Activated T-cell treated with anti-CD3 and anti-CD28 coated beads for 24 hours (primary cell): ENCODE measurements around the gene GAGE10.
A peak's percentile ranks its signal among the peaks of the same experiment; 100 is the strongest.

Experiments used
- DNase-seq: peaks from one replicate; pipeline ENCODE4 v3.0.0-alpha.2; 2020; ENCODE audit warnings: low read depth

GAGE10 gene, protein sequence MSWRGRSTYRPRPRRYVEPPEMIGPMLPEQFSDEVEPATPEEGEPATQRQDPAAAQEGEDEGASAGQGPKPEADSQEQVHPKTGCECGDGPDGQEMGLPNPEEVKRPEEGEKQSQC

DNA sequence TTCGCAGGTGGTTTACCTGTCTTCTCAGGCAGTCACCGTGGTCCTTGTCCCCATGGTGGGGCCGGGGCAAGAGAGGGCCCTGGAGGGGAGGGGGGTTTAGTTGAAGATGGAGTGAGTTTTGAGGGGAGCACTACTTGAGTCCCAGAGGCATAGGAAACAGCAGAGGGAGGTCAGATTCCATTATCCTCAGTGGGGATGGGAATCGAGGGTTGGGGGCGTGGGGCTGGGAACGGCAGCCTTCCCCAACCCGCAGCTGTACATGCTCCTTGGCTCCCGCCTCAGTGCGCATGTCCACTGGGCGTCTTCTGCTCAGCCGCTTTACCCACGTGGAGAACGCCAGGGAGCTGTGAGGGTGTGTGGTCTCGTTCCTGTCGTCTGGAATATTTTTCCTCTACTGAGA is at the start of gene GAGE10:
TSS of gene GAGE10 (plus strand) at position 301 of the 400 bp plus-strand sequence. CDS start 1,214 bp downstream, outside the sequence.
- DNase-seq: no peak

DNA sequence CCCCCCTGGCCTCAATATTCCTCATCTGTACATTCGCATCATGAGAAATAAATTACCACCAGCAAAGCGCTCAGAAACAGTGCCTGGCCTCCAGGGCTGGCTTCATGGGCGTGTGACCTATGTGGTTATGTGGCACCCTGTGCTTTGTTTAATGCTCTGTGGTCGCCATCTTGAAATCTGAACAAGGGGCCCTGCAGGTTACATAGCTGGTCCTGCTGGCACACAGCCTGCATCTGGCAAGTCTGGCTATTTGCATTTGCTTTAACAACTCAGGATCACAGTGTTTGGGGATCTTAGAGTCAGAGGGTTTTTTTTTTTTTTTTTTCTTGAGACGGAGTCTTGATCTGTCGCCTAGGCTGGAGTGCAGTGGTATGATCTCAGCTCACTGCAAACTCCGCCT is 48.8 kb upstream of the GAGE10 start:
- DNase-seq: no peak

DNA sequence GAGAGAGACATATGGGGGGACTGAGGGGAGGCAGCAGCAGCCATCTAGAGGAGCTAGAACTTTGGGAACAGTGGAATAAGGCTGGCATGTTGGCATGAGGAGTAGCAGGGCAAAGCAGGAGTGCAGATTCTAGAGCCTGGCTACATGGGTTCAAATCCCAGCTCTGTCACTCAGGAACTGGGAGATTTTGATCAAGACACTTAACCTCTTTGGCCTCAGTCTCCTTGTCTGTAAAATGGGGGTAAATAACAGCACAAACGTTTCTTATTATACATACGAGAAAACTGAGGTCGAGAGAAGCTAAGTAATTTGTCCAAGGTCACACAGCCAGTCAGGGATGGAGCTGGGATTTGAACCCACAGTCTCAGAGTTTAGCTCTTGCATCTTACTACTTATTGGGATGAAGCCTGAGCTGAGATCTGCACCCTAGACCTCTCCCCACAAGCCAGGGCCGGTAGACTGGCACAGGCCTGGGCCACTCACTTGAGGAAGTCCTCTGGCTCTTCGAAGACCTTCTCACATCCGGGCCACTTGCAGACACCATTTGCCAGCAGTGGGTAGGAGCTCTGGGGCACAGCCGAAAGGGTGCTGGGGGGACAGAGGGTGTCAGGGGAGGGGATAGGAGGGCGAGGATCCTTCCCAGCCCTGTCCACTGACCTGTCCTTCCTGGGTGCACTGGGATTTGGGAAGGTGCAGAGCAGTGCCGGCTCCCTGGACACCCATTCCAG is 47.0 kb upstream of the GAGE10 start:
- DNase-seq: no peak

DNA sequence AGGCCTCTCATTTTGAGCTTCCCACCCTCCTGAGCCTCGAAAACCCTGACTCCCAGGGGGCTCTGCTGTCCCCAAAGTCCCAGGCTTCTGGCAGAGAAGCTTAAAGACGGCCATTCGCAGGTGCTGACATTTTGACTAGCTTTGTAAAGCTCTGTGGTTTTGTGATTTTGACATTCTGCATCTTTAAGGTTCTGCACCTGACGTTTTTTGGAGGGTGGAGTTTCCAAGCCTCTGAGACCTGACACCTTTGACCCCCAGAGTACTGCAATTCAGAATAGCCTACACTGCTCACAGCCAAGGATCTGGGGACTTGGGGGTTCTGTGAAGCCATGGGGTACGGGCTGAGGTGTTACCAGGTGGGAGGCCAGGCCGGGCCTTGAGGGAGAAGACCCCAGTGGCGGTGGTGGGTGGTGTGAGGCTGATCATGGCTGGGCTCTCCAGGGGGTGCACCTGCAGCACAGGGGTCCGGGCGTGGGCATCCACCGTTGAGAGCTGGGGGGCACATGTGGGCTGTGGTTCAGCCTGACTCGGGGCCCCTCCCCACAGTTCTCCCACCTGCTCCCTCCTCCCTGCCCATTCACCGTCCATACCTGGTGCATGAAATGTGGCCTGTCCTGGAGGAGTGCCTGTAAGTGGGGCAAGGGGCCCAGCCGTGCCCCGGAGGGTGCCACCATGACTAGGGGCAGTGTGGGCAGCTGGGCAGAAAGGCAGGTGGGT is 46.2 kb upstream of the GAGE10 start:
- DNase-seq: no peak

DNA sequence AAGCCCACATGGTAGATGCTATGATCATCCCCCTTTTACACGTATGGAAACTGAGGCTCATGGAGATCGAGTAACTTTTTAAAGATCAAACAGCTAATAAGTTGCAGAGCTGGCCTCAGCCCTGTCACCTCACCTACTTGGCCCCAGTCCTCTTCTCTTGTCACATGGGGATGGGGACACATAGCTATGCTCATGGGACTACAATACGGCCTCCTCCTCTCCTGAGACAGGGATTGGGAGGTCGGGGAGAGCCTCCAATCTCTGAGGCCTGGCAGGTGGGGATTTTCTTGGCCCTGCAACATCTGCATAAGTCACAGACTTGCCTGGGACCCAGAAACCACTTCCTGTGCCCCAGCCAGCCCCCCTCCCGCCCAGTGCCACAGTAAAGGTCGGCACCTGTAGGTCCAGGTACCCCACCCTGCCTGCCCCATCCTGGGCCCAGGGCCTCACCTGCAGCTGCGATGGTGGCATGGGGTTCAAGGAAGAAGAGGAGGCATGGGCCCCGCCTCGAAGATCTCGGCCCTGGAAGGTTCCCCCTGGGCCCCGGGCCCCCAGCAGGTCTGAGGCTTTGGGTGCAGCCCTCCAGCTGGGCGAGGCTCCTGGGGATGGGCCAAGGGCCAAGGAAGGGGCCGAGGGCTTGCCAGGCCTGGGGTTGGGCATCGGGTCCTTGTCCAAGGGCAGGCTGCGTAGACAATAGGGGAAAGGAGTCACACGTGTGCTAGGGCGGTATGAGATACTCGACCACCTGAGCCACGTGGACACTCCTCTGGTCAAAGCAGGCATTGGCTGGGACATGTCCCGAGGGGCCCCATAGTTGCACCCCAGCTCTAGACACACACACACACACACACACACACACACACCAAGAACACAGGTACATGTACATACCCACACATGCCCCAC is 45.3 kb upstream of the GAGE10 start:
- no peak for DNase-seq

DNA sequence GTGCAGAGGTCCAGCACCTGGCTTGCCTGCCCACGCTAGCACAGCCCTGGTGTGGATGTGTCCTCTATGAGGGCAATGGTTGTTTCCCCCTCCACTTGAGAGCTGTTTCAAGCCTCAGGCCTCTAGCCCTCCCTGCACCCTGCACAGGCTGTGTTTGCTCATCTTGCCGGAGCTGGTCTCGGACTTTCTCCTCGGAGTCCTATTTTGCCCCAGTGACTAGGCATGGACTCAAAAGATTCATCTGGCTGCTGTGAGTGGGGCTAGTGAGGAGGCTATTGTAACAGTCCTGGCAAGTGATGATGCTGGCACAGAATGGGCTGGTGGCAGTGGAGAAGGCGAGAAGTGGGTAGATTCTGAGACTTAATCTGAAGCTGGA is 44.7 kb upstream of the GAGE10 start:
- no peak for DNase-seq

DNA sequence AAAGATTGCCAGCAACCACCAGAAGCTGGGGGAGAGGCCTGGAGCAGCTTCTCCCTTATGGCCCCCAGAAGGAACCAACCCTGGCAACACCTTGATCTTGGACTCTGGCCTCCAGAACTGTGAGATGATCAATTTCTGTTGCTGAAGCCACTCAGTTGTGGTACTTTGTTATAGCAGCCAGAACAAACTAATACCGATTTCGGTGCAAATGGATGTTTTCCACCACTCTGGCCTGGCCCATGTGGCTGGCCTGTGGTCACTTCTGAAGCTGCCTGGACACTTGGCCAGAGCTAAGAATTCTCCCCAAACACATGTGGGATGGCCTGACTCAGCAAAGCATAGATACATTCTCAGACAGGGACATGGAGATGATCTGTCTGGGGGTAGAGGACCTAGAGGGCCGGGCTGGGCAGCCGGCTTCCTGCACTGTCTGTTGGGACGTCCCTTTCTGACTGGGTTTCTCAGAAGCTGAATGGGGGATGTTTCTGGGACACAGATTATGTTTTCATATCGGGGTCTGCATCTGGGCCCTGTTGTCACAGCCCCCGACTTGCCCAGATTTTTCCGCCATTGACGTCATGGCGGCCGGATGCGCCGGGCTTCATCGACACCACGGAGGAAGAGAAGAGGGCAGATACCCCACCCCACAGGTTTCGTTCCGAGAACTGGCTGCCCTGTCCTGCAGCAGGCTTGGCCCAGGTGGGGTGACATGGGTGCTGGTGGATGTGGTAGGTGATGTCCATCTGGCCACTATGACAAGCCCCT is 43.0 kb upstream of the GAGE10 start:
- no peak for DNase-seq

DNA sequence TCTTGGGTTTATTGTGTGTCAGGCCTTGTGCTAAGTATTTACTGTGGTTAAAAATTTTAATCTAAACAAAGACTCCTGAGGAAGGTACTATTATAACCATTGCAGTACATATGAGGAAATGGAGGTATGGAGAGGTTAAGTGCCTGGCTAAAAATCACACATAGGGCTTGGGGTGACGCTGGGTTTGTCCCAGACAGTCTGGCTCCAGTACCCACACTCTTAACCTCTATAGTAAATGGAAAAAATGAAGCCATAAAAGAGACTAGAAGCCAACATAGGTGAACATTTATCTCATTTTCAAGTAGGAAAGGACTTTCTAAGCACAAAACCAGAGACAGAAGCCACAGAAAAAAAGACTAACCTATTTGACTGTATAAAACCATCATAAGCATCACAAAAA is 40.8 kb upstream of the GAGE10 start:
- no peak for DNase-seq

DNA sequence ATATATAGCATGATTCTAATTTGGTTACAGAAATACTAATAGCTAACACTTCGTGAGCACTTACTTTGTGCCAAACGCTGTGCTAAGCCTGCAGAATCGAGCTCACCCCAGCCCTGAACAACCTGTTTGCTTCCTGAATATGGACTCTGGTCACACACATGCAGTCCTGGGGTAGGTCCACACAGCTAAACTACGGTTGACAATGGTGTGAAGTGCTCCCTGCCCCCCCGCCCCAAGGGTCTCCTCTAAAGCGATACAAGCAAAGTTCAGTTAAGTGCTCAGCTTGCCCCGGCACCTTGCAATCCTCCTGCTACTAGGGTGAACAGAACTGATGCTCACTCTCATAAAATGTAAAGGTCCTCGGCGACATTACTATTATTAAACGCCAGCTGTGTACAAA is 39.8 kb upstream of the GAGE10 start:
- DNase-seq: no peak

DNA sequence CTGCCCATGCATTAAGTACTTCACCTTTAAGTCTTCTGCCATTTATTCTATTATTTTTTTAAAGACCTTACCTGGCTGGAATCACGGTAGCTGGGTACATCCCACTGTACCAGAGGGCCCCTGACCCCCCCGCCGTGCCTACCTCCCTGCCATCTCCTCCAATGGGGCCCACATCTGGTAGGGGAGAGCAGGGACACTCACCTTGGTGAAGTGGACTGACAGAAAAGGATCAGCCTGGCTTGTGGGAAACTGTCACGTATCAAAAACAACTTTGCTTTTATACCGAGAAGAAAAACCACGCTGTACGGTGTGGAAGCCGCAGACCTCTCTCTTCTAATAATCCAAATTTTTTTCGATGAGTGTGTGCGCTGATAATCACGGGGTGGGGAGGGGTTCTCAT is 39.0 kb upstream of the GAGE10 start, which contains the start of gene FOXP3:
TSS of gene FOXP3 (minus strand) at position 251 of the 400 bp plus-strand sequence. CDS start 6,205 bp downstream, outside the sequence.
- DNase-seq: no peak

DNA sequence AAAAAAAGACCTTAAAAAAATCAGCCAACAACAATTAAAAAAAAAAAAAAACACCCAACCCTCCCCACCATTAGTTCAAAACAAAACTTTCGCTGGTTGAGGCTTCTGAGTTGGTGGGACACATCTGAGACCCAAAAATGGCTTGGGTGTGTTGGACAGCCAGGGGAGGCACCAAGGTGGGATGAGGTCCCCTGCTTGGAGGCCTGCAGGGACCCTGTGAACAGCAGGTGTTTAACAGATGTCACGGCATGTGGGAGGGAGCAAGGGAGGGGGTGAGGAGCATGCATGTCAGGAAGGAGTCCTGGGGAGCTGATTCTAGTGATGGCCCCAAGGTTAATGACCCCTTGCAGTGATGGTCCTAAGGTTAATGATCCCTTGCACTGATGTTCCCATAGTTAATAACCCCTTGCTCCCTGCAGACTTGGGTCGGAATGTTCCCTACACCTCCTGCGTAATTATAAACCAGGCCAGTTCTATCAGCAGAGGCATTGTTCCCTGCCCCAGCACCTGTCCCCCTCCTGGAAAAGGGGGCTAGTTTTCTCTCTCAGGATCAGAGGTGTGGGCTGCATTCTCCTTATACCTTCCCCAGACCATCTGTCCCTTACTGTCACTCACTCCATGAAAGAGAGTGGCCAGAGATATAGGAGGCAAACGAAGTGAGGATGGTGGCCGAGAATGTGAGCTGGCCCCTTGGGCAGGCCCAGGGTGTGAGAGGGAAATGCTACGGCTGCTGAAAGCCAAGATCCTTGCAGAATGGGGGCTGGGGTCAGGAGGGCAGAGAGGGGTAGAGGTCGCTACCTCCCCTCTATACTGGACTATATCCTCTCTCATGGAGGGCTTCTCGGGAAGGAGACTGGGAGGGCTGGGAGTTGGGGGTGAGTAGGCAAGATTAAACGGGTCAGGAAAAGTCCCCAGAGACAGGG is 36.7 kb upstream of the GAGE10 start:
- DNase-seq: no peak

DNA sequence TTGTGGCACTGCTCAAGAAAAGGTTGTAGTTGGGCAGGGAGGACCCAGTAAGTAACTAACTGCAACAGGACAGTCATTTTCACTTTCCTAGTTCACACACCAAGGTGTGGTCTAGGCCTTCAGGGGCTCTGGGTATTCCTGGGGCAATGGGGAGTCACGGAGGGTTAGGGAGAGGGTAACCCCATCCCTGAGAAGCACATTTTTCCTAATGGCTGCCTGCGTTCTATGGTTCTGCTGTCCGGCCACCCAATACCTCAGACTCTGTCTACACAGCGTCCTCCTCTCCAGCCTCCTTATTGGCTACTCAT is 34.8 kb upstream of the GAGE10 start:
- no peak for DNase-seq

DNA sequence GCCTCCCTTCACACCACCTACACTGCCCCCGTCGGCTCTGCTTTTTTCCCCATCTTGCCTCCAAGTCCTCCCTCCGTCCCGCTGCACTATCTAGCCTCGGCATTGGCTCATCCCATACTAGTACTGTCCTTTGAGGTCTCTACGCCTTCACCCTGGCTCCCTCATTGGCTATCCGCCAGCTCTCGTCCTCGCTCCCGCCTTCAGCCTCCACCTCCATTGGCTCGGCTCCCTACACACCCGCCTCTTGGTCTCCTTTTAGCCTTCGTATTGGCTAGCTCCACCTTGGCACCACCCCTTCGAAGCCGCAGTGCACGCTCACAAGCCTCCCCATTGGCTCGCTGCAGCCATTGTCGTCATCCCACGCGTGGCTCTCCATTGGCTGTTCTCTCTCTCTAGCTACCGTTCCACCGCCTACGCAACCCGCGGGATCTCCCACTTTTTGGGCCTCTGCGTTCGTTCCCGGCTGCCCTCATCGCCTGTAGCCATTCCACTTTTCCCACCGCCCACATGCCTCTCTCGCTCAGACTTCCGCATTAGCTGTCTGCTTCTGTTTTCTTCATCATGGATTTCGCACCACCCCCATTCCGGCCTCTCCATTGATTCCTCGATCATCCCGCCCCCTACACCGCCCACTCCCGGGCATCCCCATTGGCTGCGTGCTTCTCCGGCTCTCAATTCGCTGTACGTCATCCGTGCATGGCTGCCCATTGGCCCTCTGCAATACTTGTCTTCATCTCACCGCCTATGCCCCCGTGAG is 34.3 kb upstream of the GAGE10 start:
- DNase-seq: peak; percentile 89

DNA sequence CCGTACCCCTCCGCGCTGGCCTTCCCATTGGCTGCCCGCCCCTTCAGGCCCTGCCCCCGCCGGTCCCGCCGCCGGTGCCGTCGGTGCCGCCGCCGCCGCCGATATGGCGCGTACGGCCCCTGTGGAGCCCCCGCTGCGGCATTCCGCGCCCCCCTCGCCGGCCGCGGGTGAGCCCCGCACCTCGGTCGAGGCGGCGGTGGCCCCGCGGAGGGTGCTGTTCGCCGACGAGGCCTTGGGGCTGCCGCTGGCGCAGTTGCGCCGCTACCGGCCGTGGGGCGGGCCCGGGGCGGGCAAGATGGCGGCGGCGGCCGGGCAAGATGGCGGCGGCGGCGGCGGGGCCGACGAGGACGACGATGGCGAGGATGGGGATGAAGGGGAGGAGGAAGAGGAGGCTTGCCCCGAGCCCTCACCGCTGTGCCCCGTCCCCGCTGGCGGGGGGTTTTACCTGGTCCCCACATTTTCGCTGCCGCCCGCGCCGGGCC is 33.6 kb upstream of the GAGE10 start, which contains the start of gene PPP1R3F:
TSS of gene PPP1R3F (plus strand) at position 27 of the 482 bp plus-strand sequence. CDS start at position 104, 77 bp downstream.
- DNase-seq: no peak

DNA sequence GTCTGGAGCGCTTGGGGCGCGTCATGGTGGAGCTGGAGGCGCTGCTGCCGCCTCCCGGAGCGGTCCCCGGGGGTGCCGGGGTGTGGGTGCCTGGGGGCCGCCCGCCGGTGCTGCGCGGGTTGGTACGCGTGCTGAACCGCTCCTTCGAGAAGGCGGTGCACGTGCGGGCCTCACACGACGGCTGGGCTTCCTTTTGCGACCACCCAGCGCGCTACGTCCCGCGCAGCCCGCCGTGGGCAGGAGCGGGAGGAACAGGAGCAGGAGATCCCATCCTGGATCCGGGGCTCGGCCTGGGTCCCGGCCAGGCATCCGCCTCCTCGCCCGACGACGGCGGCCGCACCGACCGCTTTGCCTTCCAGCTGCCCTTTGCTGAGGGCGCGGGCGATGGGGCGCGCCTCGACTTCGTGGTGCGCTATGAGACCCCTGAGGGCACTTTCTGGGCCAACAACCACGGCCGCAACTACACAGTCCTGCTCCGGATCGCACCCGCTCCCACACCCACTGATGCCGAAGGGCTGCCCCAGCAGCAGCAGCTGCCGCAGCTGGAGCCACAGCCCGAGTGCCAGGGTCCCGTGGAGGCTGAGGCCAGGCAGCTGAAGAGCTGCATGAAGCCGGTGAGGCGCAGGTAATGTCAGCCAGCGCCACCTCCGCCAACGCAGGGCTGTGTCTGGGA is 33.1 kb upstream of the GAGE10 start:
- DNase-seq: no peak

DNA sequence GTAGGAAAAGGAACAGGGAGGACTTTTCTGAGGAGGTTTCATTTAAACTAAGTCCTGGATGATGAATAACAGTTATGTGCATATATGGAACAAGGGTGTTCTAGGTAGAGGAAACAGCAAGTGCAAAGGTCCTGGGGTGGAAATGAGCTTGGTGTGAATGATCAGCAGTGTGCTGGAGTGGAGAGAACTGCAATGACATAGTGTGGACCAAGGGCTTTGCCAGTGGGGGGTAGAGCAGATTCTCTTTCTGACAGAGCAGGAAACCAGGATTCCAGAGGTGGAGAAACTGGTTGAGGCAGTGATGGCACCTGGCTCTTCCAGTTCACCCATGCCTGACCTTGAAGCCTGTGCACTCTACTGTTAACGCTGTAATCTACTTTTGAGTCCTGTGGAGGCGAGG is 32.1 kb upstream of the GAGE10 start:
- no peak for DNase-seq

DNA sequence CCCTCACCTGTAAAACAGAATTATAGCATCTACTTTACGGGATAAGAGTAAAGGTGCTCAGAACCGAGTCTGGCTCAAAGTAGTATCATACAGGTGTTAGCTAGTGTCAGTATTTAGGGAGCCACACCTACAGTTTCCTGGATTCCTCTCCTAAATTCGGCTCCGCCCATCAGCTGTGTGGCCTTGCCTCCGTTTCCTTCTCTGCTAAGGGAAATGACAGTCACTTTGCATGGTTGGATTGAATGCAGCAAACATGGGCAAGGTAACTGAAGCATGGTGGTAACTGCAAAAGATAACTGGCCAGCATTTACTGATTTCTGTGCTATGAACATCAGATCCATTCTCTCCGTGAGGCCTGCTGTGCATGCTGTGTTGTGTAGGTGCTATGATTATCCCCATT is 31.0 kb upstream of the GAGE10 start:
- DNase-seq: no peak

DNA sequence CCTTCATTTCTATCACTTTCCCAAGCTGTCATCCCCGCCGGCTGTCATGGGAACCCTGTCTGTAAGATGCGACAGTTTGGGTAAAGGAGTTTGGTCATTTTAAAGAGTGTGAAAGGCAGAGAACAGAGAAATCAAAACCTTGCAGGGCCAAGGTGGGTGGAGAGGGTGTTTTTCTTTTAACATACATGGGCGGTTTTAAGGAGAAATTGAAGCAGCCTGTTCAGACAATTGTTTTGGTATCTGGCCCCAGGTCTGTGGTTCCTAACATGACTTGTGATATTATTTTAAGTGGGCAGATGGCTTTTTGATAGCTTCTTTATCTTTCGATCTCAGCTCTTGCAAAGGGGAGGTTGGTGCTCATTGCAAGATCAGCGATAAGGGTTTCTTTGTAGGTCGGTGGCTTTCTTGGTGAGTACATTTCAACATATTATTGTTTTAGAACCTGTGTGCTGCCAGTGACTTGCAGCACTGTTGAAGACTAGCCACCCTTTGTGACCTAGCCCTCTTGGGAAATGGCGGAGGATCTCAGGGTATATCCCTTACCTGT is 30.2 kb upstream of the GAGE10 start:
- DNase-seq: no peak

DNA sequence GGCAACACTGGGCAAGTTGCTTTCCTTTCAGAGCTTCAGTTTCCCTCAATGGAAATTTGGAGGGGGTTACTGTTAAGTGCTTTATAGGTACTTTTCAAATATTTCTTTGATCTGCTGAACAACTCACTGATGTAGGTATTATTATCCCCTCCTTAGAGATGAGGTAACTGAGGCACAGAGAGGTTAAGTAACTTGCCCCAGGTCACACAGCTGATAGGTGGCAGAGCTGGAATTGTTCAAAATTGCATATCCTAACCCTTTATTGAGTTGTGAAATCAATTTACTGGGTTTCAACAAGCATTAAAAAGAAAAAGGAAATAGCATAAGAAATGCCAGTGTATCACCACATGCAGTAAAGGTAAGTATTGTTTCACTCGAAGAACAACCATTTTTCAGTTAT is 27.2 kb upstream of the GAGE10 start:
- no peak for DNase-seq
